K562 (cell line): ENCODE results near the gene CDX1. TPM values are rescaled to one million over a fixed set of nuclear protein-coding genes. Genes with fewer than 3 reads are reported as not detected.

Experiments
- ATAC-seq: fragments of 200-7000 bp; cut with Tn5 transposase; 3 replicates; pipeline ENCODE4 v1.9.1; 2020; ENCODE audit warnings: moderate library complexity
- BruUV-seq: library from RNA; stranded (reverse); fragments of 400-500 nt; replicated peaks from 2 replicates; lab custom pipeline; 2021; lab: Mats Ljungman, UMichigan
- CTCF ChIA-PET: fragments of 300-600 bp; formaldehyde crosslinking; extraction: SDS; loops from one replicate; lab custom pipeline; 2021; ENCODE audit warnings: low intra/inter-chr PET ratio; lab: Yijun Ruan, JAX
- POLR2A ChIA-PET: fragments of 300-600, 350-650 bp; sonication (Branson Sonifier 250); formaldehyde crosslinking; extraction: SDS; loops from one replicate; lab custom pipeline; 2021; ENCODE audit warnings: antibody characterized with exemption, inconsistent platforms; lab: Yijun Ruan, JAX
- DNase-seq, 4 experiments: peaks; one replicate each; pipeline versions ENCODE4 v3.0.0 to v3.0.0-alpha.2; 2011 to 2018; ENCODE audit warnings: low spot score in 3 of 4, mixed read lengths in 3 of 4; ENCODE audit errors: extremely low read depth in 1 of 4
- FAIRE-seq: peaks from 2 replicates; lab custom pipeline; 2011; peaks lifted over from hg19 to GRCh38; lab: Jason Lieb, UNC
- H2AFZ ChIP-seq: 2 replicates; pipeline ENCODE4 v1.6.0; 2011; ENCODE audit warnings: low read depth, low read length, control low read depth, inconsistent platforms
- H3K27ac ChIP-seq: fragments of 200-600 bp; 3 replicates; pipeline ENCODE4 v1.8.0; 2011; ENCODE audit warnings: low read depth, mild to moderate bottlenecking, control low read depth, inconsistent platforms, low read length, moderate library complexity, mixed read lengths; ENCODE audit errors: extremely low read depth
- H3K27me3 ChIP-seq, 2 experiments: fragments of 300-600 bp in 1 of 2; 2 replicates in 1 of 2; 3 replicates in 1 of 2; pipeline versions ENCODE4 v1.6.0 to v1.8.0; 2011; ENCODE audit warnings: inconsistent platforms in 2 of 2, low read length in 2 of 2, mild to moderate bottlenecking in 1 of 2, mixed read lengths in 1 of 2, moderate library complexity in 1 of 2; ENCODE audit not compliant: control insufficient read depth in 2 of 2, insufficient read depth in 2 of 2
- H3K36me3 ChIP-seq: fragments of 300-600 bp; 3 replicates; pipeline ENCODE4 v1.8.0; 2011; ENCODE audit warnings: mild to moderate bottlenecking, low read length, inconsistent platforms; ENCODE audit not compliant: control insufficient read depth, insufficient read depth
- H3K4me1 ChIP-seq, 2 experiments: fragments of 200-600 bp in 1 of 2; replicated peaks in 1 of 2; 2 replicates in 1 of 2; 3 replicates in 1 of 2; pipeline versions ENCODE4 v1.5.1 to v1.8.0; 2011; ENCODE audit warnings: inconsistent platforms in 2 of 2, low read length in 2 of 2, mild to moderate bottlenecking in 1 of 2, mixed read lengths in 1 of 2, moderate library complexity in 1 of 2; ENCODE audit not compliant: control insufficient read depth in 2 of 2, insufficient read depth in 2 of 2
- H3K4me2 ChIP-seq: 2 replicates; pipeline ENCODE4 v1.6.1; 2011; ENCODE audit warnings: low read length, control low read depth, inconsistent platforms, mixed read lengths; ENCODE audit not compliant: insufficient read depth
- H3K4me3 ChIP-seq: fragments of 200-600 bp; sonication (generic), shearing (Covaris generic); 2 replicates; pipeline ENCODE4 v1.5.1; 2016; ENCODE audit warnings: control low read depth, inconsistent platforms
- H3K79me2 ChIP-seq: fragments of 200-600 bp; 3 replicates; pipeline ENCODE4 v1.8.0; 2011; ENCODE audit warnings: low read length, inconsistent platforms; ENCODE audit not compliant: control insufficient read depth, insufficient read depth
- H3K9ac ChIP-seq, 2 experiments: 2 replicates each; pipeline versions ENCODE4 v1.6.0 to v1.6.1; 2011; ENCODE audit warnings: low read depth in 2 of 2, low read length in 2 of 2, control low read depth in 1 of 2, inconsistent platforms in 1 of 2, mild to moderate bottlenecking in 1 of 2, mixed read lengths in 1 of 2; ENCODE audit not compliant: insufficient read depth in 1 of 2
- H3K9me1 ChIP-seq: one replicate; pipeline ENCODE4 v1.6.0; 2011; ENCODE audit warnings: inconsistent platforms, mild to moderate bottlenecking, low read length, moderate library complexity; ENCODE audit not compliant: control insufficient read depth, insufficient read depth
- H3K9me3 ChIP-seq: replicated peaks from 2 replicates; pipeline ENCODE4 v1.5.1; 2011; ENCODE audit warnings: low read depth, low read length, inconsistent platforms; ENCODE audit not compliant: control insufficient read depth, insufficient read depth
- H4K20me1 ChIP-seq: replicated peaks from 2 replicates; pipeline ENCODE4 v1.6.1; 2011; ENCODE audit warnings: low read length, inconsistent platforms, mixed read lengths; ENCODE audit not compliant: control insufficient read depth, insufficient read depth
- DMBX1 ChIP-seq: fragments of 250-450 bp; sonication (Bioruptor Pico); IDR thresholded peaks from 2 replicates; pipeline ENCODE4 v1.8.0; 2022; ENCODE audit warnings: inconsistent platforms, mild to moderate bottlenecking, moderate library complexity, borderline replicate concordance
- EGR1 ChIP-seq: fragments of 450-650 bp; conservative IDR thresholded peaks from 2 replicates; pipeline ENCODE4 v1.6.1; 2017; ENCODE audit warnings: mild to moderate bottlenecking
- JUND ChIP-seq, 2 experiments: IDR thresholded peaks; 2 replicates in 1 of 2; 3 replicates in 1 of 2; pipeline ENCODE4 v1.6.1; 2011; ENCODE audit warnings: borderline replicate concordance in 2 of 2, low read depth in 2 of 2, low read length in 2 of 2, improper control_type of control experiment in 1 of 2, missing biosample characterization in 1 of 2, missing genetic modification characterization in 1 of 2, missing genetic modification reagents in 1 of 2
- L3MBTL2 ChIP-seq: fragments of 450-650 bp; IDR thresholded peaks from 2 replicates; pipeline ENCODE4 v1.6.1; 2016; ENCODE audit warnings: mild to moderate bottlenecking, moderate library complexity
- MAZ ChIP-seq, 2 experiments: fragments of 450-650 bp in 1 of 2; sonication (generic) in 1 of 2; formaldehyde crosslinking; IDR thresholded peaks in 1 of 2; conservative IDR thresholded peaks in 1 of 2; 2 replicates each; pipeline versions ENCODE4 v1.4.0 to v1.5.0; 2020; ENCODE audit warnings: mild to moderate bottlenecking in 1 of 2, missing genetic modification reagents in 1 of 2
- ZNF3 ChIP-seq: fragments of 250-450 bp; sonication (Bioruptor Pico); IDR thresholded peaks from 2 replicates; pipeline ENCODE4 v1.5.0; 2021; ENCODE audit warnings: mild to moderate bottlenecking, moderate library complexity
- ZNF311 ChIP-seq: fragments of 250-450 bp; sonication (Bioruptor Pico); IDR thresholded peaks from 2 replicates; pipeline ENCODE4 v1.4.0; 2020; ENCODE audit warnings: mild to moderate bottlenecking, moderate library complexity
- WGBS: fragments of 100-300 bp; shearing (Covaris generic); methylation state at CpG from one replicate; pipeline ENCODE4 v1.1.6; 2016; ENCODE audit warnings: low coverage, mixed read lengths; ENCODE audit not compliant: insufficient coverage; ENCODE audit errors: missing lambda C conversion rate; 5-methylcytosine and 5-hydroxymethylcytosine counted together
- in situ Hi-C: fragments of 300-500 bp; cut with MboI; formaldehyde crosslinking; loops from 4 replicates; pipeline ENCODE4 v1.15.0; 2018; ENCODE audit warnings: inconsistent platforms, mixed read lengths
- intact Hi-C: fragments of 100-400 bp; cut with micrococcal nuclease; formaldehyde crosslinking; loops from 2 replicates; pipeline ENCODE4 v1.14.2; 2022
- polyA plus RNA-seq, 8 experiments: library from polyadenylated mRNA; depleted of rRNA in 4 of 8; stranded (reverse) in 5 of 8; unstranded in 3 of 8; fragments of >200 nt; fragmentation: Nextera tagmentation in 2 of 8; fragmentation: Illumina TruSeq in 1 of 8; extraction: Ambion mirVana in 2 of 8; extraction: Trizol in 1 of 8; gene quantifications; 2 replicates each; pipeline versions ENCODE4 v1.2.1 to v1.2.3, GENCODE V29; 2011 to 2014; ENCODE audit warnings: inconsistent platforms in 1 of 8, missing spikeins in 1 of 8
- total RNA-seq, 7 experiments: library from RNA; depleted of rRNA in 6 of 7; stranded (reverse); fragments of >200 nt in 6 of 7; fragmentation: Illumina TruSeq in 2 of 7; extraction: Trizol in 2 of 7; gene quantifications; 2 replicates each; pipeline versions ENCODE4 v1.2.1 to v1.2.3, GENCODE V29; 2011 to 2021; ENCODE audit warnings: low replicate concordance in 1 of 7
- TF ChIP-seq, protein P1 (sequence below), 2 experiments: IDR thresholded peaks; 2 replicates each; pipeline ENCODE4 v1.6.1; 2012; ENCODE audit warnings: improper control_type of control experiment in 2 of 2, low read depth in 2 of 2, low read length in 2 of 2, borderline replicate concordance in 1 of 2
- TF ChIP-seq, protein P2 (sequence below): fragments of 150-350 bp; IDR thresholded peaks from 2 replicates; pipeline ENCODE4 v1.6.1; 2014; ENCODE audit warnings: low read depth, mild to moderate bottlenecking, low read length, borderline replicate concordance

The CDX1 gene
- total and polyA plus RNA-seq, 9 of the 15 experiments (the other 6 are each of a cell fraction or from before 2014, with no cell fraction given) = 0.06 to 0.16 TPM; not detected in 7

GRCh38 chr5:150144246-150144801, 22.3 kb upstream of the CDX1 start:
- 30% methylated on average over 14 of the region's 14 CpGs for WGBS
- H2AFZ ChIP-seq = peak overlapping the region; percentile 75
- H3K36me3 ChIP-seq = no peaks in the 10 kb centered on the region
- no peaks in the 10 kb centered on the region for H3K9me1 ChIP-seq
- H3K79me2 ChIP-seq = no peaks in the 10 kb centered on the region
- H3K27me3 ChIP-seq = 0 out of 5 replicates have a peak, but pooled peaks cover 0 to 6% of the 10 kb centered on the region in 2 experiments
- ChIA-PET CTCF (no interaction called here), POLR2A (interaction anchor here (1.0 kb wide), 1 partner anchor 9 kb away, joined by 3 read pairs; no protein-coding TSS in a partner anchor)
- intact Hi-C loops (no loop called here), in situ Hi-C loops (no loop called here)
- no TSS peak for BruUV-seq
- peaks cover 27 to 40% of the 10 kb centered on the region in 2 experiments for H3K4me1 ChIP-seq
- FAIRE-seq (no peak), DNase-seq (peak; percentile 52 to 64 (median 56)), ATAC-seq (peak; percentile 14)
- H3K4me2 ChIP-seq = peak overlapping the region; percentile 71; the same call in 1 of the 2 replicates
- no peaks in the 10 kb centered on the region for H4K20me1 ChIP-seq
- peak overlapping the region in 1 of 2 experiments; percentile 64; a peak in 2 of 4 replicates for H3K9ac ChIP-seq
- no peak overlapping the region for H3K4me3 ChIP-seq
- H3K9me3 ChIP-seq = no peaks in the 10 kb centered on the region
- H3K27ac ChIP-seq = peak overlapping the region; percentile 6; the same call in 2 of the 3 replicates
- TF ChIP-seq L3MBTL2 = peak; percentile 63
- no peak; the same call in 1 of the 2 replicates for TF ChIP-seq ZNF311 (CRISPR knock-in tag)
- TF ChIP-seq MAZ (CRISPR knock-in tag; conservative IDR thresholded peaks at IDR 0.05 in 1 of 2, IDR thresholded peaks at IDR 0.05 in 1 of 2) = 0 out of 4 replicates have a peak, but pooled peaks of 1 of the 2 experiments have one; percentile 22
- no peak for TF ChIP-seq DMBX1 (CRISPR knock-in tag)
- TF ChIP-seq, protein P1, sequence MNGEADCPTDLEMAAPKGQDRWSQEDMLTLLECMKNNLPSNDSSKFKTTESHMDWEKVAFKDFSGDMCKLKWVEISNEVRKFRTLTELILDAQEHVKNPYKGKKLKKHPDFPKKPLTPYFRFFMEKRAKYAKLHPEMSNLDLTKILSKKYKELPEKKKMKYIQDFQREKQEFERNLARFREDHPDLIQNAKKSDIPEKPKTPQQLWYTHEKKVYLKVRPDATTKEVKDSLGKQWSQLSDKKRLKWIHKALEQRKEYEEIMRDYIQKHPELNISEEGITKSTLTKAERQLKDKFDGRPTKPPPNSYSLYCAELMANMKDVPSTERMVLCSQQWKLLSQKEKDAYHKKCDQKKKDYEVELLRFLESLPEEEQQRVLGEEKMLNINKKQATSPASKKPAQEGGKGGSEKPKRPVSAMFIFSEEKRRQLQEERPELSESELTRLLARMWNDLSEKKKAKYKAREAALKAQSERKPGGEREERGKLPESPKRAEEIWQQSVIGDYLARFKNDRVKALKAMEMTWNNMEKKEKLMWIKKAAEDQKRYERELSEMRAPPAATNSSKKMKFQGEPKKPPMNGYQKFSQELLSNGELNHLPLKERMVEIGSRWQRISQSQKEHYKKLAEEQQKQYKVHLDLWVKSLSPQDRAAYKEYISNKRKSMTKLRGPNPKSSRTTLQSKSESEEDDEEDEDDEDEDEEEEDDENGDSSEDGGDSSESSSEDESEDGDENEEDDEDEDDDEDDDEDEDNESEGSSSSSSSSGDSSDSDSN (IDR thresholded peaks at IDR 0.05; ENCODE audit: borderline replicate concordance in 1 of 2, low read depth in 2 of 2, low read length in 2 of 2) = 0 out of 4 replicates have a peak, but pooled peaks of 1 of the 2 experiments have one; percentile 28
- TF ChIP-seq EGR1 = peak; percentile 65
- TF ChIP-seq ZNF3 (CRISPR knock-in tag) = no peak
- peak; percentile 8; the same call in 1 of the 2 replicates for TF ChIP-seq JUND (IDR thresholded peaks at IDR 0.05; ENCODE audit: borderline replicate concordance, low read depth, low read length)
- no peak for TF ChIP-seq JUND (tag; IDR thresholded peaks at IDR 0.05; ENCODE audit: borderline replicate concordance, low read depth, low read length)
- TF ChIP-seq, protein P2, sequence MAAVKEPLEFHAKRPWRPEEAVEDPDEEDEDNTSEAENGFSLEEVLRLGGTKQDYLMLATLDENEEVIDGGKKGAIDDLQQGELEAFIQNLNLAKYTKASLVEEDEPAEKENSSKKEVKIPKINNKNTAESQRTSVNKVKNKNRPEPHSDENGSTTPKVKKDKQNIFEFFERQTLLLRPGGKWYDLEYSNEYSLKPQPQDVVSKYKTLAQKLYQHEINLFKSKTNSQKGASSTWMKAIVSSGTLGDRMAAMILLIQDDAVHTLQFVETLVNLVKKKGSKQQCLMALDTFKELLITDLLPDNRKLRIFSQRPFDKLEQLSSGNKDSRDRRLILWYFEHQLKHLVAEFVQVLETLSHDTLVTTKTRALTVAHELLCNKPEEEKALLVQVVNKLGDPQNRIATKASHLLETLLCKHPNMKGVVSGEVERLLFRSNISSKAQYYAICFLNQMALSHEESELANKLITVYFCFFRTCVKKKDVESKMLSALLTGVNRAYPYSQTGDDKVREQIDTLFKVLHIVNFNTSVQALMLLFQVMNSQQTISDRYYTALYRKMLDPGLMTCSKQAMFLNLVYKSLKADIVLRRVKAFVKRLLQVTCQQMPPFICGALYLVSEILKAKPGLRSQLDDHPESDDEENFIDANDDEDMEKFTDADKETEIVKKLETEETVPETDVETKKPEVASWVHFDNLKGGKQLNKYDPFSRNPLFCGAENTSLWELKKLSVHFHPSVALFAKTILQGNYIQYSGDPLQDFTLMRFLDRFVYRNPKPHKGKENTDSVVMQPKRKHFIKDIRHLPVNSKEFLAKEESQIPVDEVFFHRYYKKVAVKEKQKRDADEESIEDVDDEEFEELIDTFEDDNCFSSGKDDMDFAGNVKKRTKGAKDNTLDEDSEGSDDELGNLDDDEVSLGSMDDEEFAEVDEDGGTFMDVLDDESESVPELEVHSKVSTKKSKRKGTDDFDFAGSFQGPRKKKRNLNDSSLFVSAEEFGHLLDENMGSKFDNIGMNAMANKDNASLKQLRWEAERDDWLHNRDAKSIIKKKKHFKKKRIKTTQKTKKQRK = no peak
